NCI-H2171 (cell line): ENCODE results near the gene KIRREL3.
"Not testable (repeated sequence)": the region's sequence is repeated elsewhere in the genome, so short reads cannot be mapped to it uniquely, and the experiment has no call there.

Experiments
- DNase-seq: peaks from one replicate; lab custom pipeline; 2025; lab: John Stamatoyannopoulos, UW

Gene KIRREL3

GRCh38 chr11:126952533-126952932 is 48.0 kb downstream of the KIRREL3 start:
- DNase-seq, result not testable (repeated sequence)

- no peak for DNase-seq
These were observed 49.1 kb downstream of the KIRREL3 start for GRCh38 chr11:126951465-126951864.

GRCh38 chr11:126949066-126949891 is 51.3 kb downstream of the KIRREL3 start:
- no peak for DNase-seq

- DNase-seq, result no peak
These were observed 52.0 kb downstream of the KIRREL3 start for GRCh38 chr11:126948563-126948962.

- DNase-seq, result peak; percentile 12
These were observed 55.3 kb downstream of the KIRREL3 start for GRCh38 chr11:126945319-126945718.

- DNase-seq, result no peak
These were observed 57.3 kb downstream of the KIRREL3 start for GRCh38 chr11:126943316-126943715.

- DNase-seq, result no peak
These were observed 58.4 kb downstream of the KIRREL3 start for GRCh38 chr11:126942146-126942545.

- no peak for DNase-seq
These were observed 61.0 kb downstream of the KIRREL3 start for GRCh38 chr11:126939552-126939951.

GRCh38 chr11:126938718-126939117 is 61.9 kb downstream of the KIRREL3 start:
- no peak for DNase-seq

- no peak for DNase-seq
These were observed 70.3 kb downstream of the KIRREL3 start for GRCh38 chr11:126930091-126930841.

- no peak for DNase-seq
These were observed 71.2 kb downstream of the KIRREL3 start for GRCh38 chr11:126929179-126930061.

- no peak for DNase-seq
These were observed 72.9 kb downstream of the KIRREL3 start for GRCh38 chr11:126927623-126928022.

- DNase-seq, result no peak
These were observed 74.2 kb downstream of the KIRREL3 start for GRCh38 chr11:126926376-126926791.

GRCh38 chr11:126925321-126926093 is 75.1 kb downstream of the KIRREL3 start:
- DNase-seq, result no peak

- DNase-seq, result no peak
These were observed 76.1 kb downstream of the KIRREL3 start for GRCh38 chr11:126924376-126925040.

- no peak for DNase-seq
These were observed 79.7 kb downstream of the KIRREL3 start for GRCh38 chr11:126920833-126921232.

- no peak for DNase-seq
These were observed 81.3 kb downstream of the KIRREL3 start for GRCh38 chr11:126919147-126919823.

GRCh38 chr11:126918556-126918955 is 82.0 kb downstream of the KIRREL3 start:
- no peak for DNase-seq

GRCh38 chr11:126917531-126918204 is 82.9 kb downstream of the KIRREL3 start:
- DNase-seq, result no peak

- no peak for DNase-seq
These were observed 85.1 kb downstream of the KIRREL3 start for GRCh38 chr11:126915430-126915829.
